Islet of Langerhans (tissue), 1 donor: ENCODE data around the gene AGRN.
"Not testable (repeated sequence)": the region's sequence is repeated elsewhere in the genome, so short reads cannot be mapped to it uniquely, and the experiment has no call there.

Experiments used
- FAIRE-seq: peaks from one replicate; lab custom pipeline; 2011; peaks lifted over from hg19 to GRCh38; lab: Jason Lieb, UNC

Gene AGRN

GRCh38 chr1:1021010-1021919 is 1.3 kb downstream of the AGRN start:
- FAIRE-seq: no peak

GRCh38 chr1:1021920-1022259 is 2.0 kb downstream of the AGRN start:
- no peak for FAIRE-seq

- FAIRE-seq: no peak
Observed at GRCh38 chr1:1022302-1023009, 2.5 kb downstream of the AGRN start.

- FAIRE-seq: no peak
Observed at GRCh38 chr1:1023700-1024099, 3.8 kb downstream of the AGRN start.

- FAIRE-seq: no peak
Observed at GRCh38 chr1:1024149-1024770, 4.3 kb downstream of the AGRN start.

- FAIRE-seq: no peak
Observed at GRCh38 chr1:1024771-1025699, 5.1 kb downstream of the AGRN start.

- FAIRE-seq: no peak
Observed at GRCh38 chr1:1025730-1026129, 5.8 kb downstream of the AGRN start.

GRCh38 chr1:1026599-1027413 is 6.9 kb downstream of the AGRN start:
- no peak for FAIRE-seq

GRCh38 chr1:1027791-1028190 is 7.9 kb downstream of the AGRN start:
- no peak for FAIRE-seq

GRCh38 chr1:1030867-1031658 is 11.1 kb downstream of the AGRN start:
- not testable (repeated sequence) for FAIRE-seq

- FAIRE-seq: no peak
Observed at GRCh38 chr1:1031659-1032235, 11.8 kb downstream of the AGRN start.

GRCh38 chr1:1032424-1032823 is 12.5 kb downstream of the AGRN start:
- no peak for FAIRE-seq

GRCh38 chr1:1033009-1033587 is 13.2 kb downstream of the AGRN start:
- FAIRE-seq: no peak

- no peak for FAIRE-seq
Observed at GRCh38 chr1:1033731-1034438, 14.0 kb downstream of the AGRN start.

GRCh38 chr1:1034439-1034781 is 14.5 kb downstream of the AGRN start:
- FAIRE-seq: no peak

GRCh38 chr1:1035291-1035943 is 15.5 kb downstream of the AGRN start:
- no peak for FAIRE-seq

- FAIRE-seq: no peak
Observed at GRCh38 chr1:1037366-1038327, 17.7 kb downstream of the AGRN start.
